GM21390 (cell line): Measurements from ENCODE around the gene CITED1.
A peak's percentile ranks its signal among the peaks of the same experiment; 100 is the strongest.
"Not testable (repeated sequence)": the region's sequence is repeated elsewhere in the genome, so short reads cannot be mapped to it uniquely, and the experiment has no call there.

Experiments
- ATAC-seq: cut with Tn5 transposase; IDR thresholded peaks from one replicate; pipeline ENCODE4 v1.9.1; 2021; ENCODE audit not compliant: unreplicated experiment

The CITED1 gene

DNA sequence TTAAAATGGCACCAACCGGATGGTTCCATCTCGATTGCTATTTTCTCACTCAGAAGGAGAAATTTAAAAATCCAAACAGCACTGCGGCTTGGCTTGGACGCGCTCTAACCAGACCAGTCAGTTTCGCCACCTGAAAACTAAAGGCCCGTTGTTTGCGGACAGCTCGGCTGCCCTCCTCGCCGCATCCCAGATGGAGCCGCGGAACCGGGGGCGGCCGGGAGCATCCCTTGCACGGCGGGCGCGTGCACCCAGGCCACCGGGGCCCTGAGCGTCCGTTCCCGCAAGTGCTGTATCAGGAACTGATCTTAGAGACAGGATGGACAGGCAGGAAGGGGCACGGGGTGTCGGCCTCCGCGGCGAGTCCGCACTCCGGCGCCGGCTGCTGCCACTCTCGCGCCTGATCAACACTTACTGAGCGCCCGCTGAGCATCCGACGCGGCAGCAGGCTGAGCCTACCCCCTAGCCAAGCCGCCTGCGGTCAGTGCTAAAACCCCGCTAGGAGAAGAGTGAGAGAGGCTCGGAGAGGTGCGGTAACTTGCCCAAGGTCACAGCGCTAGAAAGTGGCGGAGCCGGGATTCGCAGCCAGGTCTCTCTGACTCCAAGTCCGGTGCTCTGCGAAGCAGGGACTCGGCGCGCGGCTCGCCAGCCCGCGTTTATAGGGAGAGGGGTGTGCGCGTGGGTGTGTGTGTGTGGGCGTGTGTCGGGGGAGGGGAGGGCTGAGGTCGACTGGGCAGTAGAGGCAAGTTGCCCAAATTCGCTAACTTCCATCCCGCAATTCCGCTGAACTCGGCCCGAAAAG lies at the start of gene CITED1:
TSS of gene CITED1 (minus strand) at position 629 of the 799 bp plus-strand sequence. CDS start 3,045 bp downstream, outside the sequence.
- no peak for ATAC-seq

DNA sequence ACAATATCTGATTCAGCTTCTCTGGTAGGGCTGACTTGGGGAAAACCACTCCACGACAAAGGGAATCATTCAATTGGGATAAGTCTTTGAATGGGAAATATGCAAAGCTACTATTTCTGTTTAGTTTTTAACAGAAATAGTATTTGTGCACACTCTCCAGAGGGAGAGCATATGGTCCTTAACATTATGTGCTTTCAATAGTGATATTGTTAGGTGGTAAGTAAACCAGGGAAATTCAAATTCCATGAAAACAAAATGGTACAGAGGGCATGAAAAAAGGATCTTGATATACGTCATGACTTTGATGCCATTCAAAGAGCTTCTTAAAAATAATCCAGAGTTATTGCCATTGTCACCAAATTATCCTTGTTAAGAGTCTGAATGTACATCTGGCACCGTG lies 47.1 kb upstream of the CITED1 start:
- no peak for ATAC-seq

GRCh38 chrX:72351606-72352334 lies 46.1 kb upstream of the CITED1 start:
- ATAC-seq, result no peak

GRCh38 chrX:72349190-72349589 lies 43.5 kb upstream of the CITED1 start:
- ATAC-seq, result peak; percentile 96

DNA sequence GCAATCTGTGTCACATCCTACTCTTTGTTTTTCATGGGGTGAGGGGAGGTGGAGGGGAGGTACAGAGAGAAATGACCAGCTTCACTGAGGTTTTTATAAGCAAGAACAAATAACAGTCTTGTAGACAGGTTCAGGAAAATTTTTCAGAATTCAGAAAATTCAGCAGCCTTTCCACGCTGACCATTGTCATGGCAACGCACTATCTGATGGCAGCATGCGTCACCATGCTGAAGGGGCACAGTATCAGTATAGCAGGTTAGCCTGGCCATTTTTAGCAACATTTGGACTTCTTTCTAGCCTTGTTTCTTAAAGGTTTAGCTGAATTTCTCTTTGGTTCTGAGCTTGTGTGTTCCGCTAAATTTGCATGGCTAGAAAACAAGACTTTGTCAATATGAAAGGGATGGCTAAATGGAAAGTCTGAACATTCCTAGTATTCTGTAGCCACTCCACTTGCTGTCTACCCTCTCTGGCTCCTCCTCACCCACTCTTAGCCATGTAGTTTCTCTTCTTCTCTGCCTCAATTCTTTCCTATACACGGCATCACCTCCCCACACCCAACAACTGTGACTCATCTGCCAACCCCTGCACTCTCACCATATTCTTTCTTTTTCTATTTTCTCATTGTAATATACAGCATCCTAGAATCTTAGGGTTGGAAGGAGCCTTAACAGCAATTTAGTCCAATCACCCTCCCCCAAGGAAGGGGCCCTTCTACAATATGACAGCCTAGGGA lies 42.7 kb upstream of the CITED1 start:
- no peak for ATAC-seq

DNA sequence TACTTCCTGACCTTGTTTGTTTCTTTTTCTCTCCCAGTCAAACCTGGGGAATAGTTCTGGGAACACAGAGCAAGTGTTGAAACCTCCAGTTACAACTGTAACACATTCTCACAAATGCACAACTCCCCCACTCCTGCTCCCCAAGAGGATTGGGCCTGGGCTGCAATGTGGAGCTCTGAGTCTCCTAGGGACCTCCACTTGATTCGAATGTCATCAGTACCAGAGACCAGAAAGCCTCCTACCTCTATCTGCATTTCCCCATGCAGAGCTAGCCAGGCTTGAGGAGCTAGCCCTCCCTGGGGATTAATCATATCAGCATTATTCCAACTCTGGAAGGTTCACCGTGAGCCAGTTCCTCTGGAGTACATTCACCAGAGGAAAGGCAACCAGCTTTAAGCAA lies 41.7 kb upstream of the CITED1 start:
- no peak for ATAC-seq

DNA sequence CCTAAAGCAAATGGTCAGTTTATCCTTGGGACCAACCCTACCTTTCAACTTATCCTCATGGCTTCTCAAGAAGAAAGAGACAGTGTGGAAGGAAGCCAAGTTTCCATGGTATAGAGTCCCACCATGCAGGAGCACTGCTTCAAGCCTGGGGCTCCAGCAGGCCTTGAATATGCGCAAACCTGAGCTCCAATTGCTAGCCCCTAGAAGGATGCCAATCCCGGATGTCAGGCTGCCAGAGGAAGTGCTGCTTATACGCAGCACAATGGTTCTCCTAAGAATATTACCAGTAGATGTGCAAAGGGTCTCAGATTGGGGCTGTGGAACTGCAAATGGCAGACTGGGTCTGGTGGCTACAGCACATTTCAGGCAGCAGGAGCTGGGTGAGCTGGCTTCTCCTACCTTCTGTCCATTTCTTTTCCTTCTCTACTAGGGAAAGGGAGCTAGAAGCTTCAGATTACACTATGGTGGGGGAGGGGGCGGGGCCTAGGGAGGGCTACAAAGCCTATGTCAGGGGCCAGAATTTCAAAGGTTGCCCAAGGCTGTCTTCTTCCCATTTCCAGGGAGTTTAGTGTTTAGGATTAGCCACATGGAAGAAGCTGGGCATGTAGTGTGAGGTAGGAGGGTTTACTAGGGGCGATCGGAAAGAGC lies 40.7 kb upstream of the CITED1 start:
- no peak for ATAC-seq

GRCh38 chrX:72340626-72341025 lies 34.9 kb upstream of the CITED1 start:
- no peak for ATAC-seq

DNA sequence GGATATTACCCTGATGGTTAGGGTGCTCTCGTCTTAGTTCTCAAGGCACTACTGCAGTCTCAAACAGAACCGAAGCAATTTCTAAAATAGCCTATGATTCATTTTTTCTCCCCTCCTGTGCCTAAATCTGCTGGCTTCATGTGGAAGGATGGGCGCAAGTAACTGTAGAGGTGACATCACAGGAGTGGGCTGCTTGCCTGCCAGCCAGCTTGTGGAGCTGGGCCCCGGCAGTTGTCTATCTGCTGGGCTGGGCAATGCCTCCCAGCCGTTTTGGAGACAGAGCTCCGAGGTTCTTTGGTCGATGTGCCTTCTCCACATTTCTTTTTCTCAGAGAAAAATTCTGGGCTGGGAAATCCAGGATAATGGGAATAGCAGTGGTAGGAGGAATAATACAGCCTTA lies 34.3 kb upstream of the CITED1 start:
- no peak for ATAC-seq

GRCh38 chrX:72330131-72330530 lies 24.4 kb upstream of the CITED1 start:
- ATAC-seq, result no peak

DNA sequence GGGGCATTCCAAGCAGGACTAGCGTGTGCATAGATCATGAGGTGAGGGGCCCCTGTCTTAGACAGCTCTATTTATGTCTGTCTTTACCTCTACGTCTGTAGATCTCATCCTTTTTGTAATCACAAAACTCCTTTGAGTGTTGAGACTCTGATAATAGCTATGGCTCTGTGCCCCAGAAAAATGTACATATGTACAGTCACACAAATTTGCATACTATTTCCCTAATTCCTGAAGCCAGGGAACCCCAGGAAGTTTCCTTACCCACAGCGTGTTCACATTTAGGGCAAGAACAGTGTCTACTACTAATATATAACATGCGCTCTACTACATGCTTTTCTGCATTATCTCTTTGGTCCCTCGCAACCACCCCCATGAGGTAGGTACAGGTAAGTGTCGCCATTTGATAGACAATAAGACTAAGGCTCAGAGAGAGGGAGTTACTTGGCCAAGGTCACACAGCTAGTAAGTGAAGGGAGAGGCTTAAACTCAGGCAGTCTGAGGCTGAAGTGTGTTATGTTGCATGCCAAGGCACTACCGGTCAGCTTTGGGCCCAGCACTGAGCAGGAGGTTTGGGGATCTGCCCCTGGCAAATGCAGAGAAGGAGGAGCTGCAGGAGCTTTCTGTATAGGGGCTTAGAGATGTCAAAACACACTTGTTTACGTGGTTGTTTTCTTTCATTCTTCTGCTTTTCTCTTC lies 21.0 kb upstream of the CITED1 start:
- ATAC-seq, result no peak

DNA sequence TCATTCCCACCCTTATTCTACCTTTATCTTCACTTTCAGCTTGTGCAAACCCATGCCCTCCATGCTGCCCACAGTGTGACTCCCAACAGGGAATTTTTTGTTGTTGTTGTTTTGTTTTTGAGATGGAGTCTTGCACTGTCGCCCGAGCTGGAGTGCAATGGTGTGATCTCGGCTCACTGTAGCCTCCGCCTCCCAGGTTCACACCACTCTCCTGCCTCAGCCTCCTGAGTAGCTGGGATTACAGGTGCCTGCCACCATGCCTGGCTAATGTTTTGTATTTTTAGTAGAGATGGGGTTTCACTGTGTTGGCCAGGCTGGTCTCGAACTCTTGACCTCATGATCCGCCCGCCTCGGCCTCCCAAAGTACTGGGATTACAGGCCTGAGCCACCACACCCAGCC lies 13.9 kb upstream of the CITED1 start:
- ATAC-seq, result not testable (repeated sequence)

DNA sequence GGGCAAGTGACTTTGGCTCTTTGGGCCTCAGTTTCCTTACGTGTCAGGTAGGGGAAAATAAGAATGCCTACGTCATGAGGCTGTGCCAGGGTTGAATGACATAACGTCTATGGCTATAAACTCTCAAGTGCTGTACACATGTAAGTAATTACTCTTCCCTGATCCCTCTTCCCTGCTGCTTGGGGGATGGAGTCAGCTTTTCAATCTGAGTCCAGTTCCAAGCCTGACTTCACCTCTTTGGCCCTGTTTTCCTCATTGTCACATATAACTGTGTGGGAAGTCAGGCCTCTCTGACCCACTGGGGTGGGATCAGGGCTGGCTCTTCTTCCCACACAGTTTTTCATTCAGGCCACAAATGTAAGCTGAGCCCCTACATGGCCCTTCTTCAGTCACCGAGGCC lies 11.4 kb upstream of the CITED1 start:
- no peak for ATAC-seq

GRCh38 chrX:72316408-72317110 lies 10.8 kb upstream of the CITED1 start:
- ATAC-seq, result no peak

- no peak for ATAC-seq
Observed at GRCh38 chrX:72314881-72315280, 9.2 kb upstream of the CITED1 start.

- ATAC-seq, result no peak
Observed at GRCh38 chrX:72313707-72314641, 8.3 kb upstream of the CITED1 start.

DNA sequence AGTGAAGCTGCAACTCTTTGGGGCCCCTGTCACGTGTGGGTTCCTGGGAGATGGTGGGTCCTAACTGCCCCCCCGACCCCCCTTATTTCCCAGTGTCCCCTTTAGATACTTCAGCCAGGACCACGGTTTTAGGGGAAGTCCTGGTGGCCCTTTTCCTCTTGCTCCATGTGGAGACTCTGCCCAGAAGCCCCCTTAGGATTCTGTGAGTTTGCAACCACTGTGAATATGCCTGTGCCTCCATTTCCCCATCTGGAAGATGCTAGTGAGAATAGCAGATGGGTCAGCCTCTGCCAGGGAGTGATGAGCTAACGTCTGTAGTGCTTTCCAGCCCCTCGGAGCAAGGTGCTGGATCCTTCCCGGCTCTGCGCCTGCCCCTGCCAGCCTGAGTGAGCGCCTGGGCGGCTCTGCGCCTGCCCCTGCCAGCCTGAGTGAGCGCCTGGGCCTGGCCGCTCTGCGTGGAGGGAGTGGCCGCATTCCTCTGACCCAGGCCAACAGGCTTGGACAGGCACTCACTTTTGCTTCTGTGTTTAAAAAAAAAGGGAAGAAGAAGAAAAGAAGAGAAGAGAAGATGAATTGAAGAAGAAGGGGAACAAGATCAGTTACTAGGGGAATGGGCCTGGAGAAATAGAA lies 6.7 kb upstream of the CITED1 start:
- no peak for ATAC-seq

DNA sequence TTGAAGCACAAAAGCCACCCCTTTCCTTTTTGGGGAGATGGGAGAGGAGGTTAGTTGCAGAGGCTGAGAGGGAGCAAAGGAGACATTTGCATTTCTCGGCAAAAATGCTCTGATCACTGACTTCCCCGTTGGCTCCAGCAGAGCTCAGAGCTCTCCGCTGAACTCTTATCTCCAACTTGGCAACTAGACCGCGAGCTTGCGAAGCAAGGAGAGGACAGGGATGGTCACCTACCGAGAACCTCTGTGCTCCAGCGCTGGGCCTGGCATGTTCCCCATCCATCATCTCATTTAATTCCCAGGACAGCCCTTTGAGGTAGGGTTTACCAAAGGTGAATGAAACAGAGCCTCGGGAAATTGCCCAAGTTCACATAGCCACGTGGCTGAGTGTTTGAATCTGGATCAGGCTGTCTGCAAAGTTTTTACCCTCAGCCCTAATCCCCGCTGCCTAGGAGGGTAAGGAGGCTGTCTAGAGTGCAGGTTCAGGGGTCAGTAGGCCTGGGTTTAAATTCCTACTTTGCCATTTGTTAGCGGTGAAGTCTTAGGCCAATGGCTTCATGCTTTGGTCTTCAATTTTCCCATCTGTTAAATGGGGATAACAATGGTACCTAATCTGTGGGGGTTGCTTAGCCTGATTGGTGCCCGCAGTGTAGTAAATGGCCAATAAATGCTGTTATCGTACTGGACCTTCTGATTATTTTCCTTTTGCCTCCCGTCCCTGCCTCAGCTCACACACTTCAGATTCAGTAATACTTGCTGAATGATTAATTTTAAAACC lies 3.8 kb upstream of the CITED1 start:
- ATAC-seq, result no peak
